HepG2 (cell line): Measurements from ENCODE around the gene GAD1. TPM values are rescaled to one million over a fixed set of nuclear protein-coding genes. Genes with fewer than 3 reads are reported as not detected.

Experiments
- ATAC-seq: fragments of 200-7000 bp; cut with Tn5 transposase; 3 replicates; pipeline ENCODE4 v1.9.1; 2020; ENCODE audit warnings: mild to moderate bottlenecking, moderate library complexity
- BruUV-seq: library from RNA; stranded (reverse); fragments of 400-500 nt; replicated peaks from 2 replicates; lab custom pipeline; 2021; lab: Mats Ljungman, UMichigan
- CTCF ChIA-PET: fragments of 300-600 bp; formaldehyde crosslinking; extraction: SDS; loops from one replicate; lab custom pipeline; 2021; ENCODE audit warnings: low total read pairs, inconsistent platforms, low intra/inter-chr PET ratio; lab: Yijun Ruan, JAX
- POLR2A ChIA-PET: fragments of 350-600 bp; sonication (Branson Sonifier 250); formaldehyde crosslinking; loops from one replicate; lab custom pipeline; 2020; ENCODE audit warnings: antibody characterized with exemption, inconsistent platforms; lab: Yijun Ruan, JAX
- DNase-seq: peaks from one replicate; pipeline ENCODE4 v3.0.0-alpha.2; 2015; ENCODE audit warnings: low spot score
- FAIRE-seq: peaks from 3 replicates; lab custom pipeline; 2011; peaks lifted over from hg19 to GRCh38; lab: Jason Lieb, UNC
- H2AFZ ChIP-seq: one replicate; pipeline ENCODE4 v1.6.1; 2011; ENCODE audit warnings: low read length, inconsistent platforms
- H3K27ac ChIP-seq: fragments of 300-600 bp; 3 replicates; pipeline ENCODE4 v1.8.0; 2011; ENCODE audit warnings: mixed run types, mild to moderate bottlenecking, mixed read lengths, low read length, inconsistent platforms; ENCODE audit not compliant: insufficient read depth; ENCODE audit errors: extremely low read length
- H3K27me3 ChIP-seq, 2 experiments: fragments of 200-600 bp in 1 of 2; 2 replicates in 1 of 2; 3 replicates in 1 of 2; pipeline versions ENCODE4 v1.6.0 to v1.8.0; 2011; ENCODE audit warnings: low read length in 2 of 2, mild to moderate bottlenecking in 2 of 2, moderate library complexity in 2 of 2, inconsistent platforms in 1 of 2; ENCODE audit not compliant: insufficient read depth in 2 of 2, control insufficient read depth in 1 of 2
- H3K36me3 ChIP-seq, 2 experiments: fragments of 200-600 bp in 1 of 2; replicated peaks in 1 of 2; 2 replicates in 1 of 2; 3 replicates in 1 of 2; pipeline versions ENCODE4 v1.5.1 to v1.8.0; 2011; ENCODE audit warnings: low read length in 2 of 2, inconsistent platforms in 1 of 2; ENCODE audit not compliant: insufficient read depth in 2 of 2, control insufficient read depth in 1 of 2
- H3K4me1 ChIP-seq: 2 replicates; pipeline ENCODE4 v1.5.1; 2012; ENCODE audit warnings: low read length, inconsistent platforms; ENCODE audit not compliant: insufficient read depth
- H3K4me2 ChIP-seq: 2 replicates; pipeline ENCODE4 v1.6.0; 2011; ENCODE audit warnings: low read depth, low read length, inconsistent platforms
- H3K4me3 ChIP-seq, 3 experiments: fragments of 200-600 bp in 1 of 3; sonication (generic), shearing (Covaris generic) in 1 of 3; replicated peaks in 1 of 3; 2 replicates each; pipeline ENCODE4 v1.5.1; 2011 to 2016; ENCODE audit warnings: low read length in 3 of 3, inconsistent platforms in 2 of 3, low read depth in 2 of 3, mild to moderate bottlenecking in 2 of 3, control low read depth in 1 of 3, mixed read lengths in 1 of 3; ENCODE audit not compliant: insufficient read depth in 1 of 3
- H3K79me2 ChIP-seq: one replicate; pipeline ENCODE4 v1.6.1; 2011; ENCODE audit warnings: low read length, inconsistent platforms; ENCODE audit not compliant: insufficient read depth
- H3K9ac ChIP-seq: 2 replicates; pipeline ENCODE4 v1.6.0; 2011; ENCODE audit warnings: mild to moderate bottlenecking, low read depth, low read length, inconsistent platforms; ENCODE audit not compliant: insufficient read depth
- H3K9me3 ChIP-seq: 2 replicates; pipeline ENCODE4 v1.5.1; 2012; ENCODE audit warnings: mild to moderate bottlenecking, low read length
- H4K20me1 ChIP-seq: 2 replicates; pipeline ENCODE4 v1.6.0; 2011; ENCODE audit warnings: inconsistent platforms, mild to moderate bottlenecking, low read length, moderate library complexity; ENCODE audit not compliant: insufficient read depth
- BORCS8-MEF2B ChIP-seq: sonication (generic); formaldehyde crosslinking; IDR thresholded peaks from 2 replicates; pipeline ENCODE4 v1.8.0; 2022; ENCODE audit warnings: mild to moderate bottlenecking, missing genetic modification reagents
- CCDC6 ChIP-seq: sonication (generic); formaldehyde crosslinking; IDR thresholded peaks from 2 replicates; pipeline ENCODE4 v1.8.1; 2022; ENCODE audit warnings: mild to moderate bottlenecking, missing genetic modification reagents, moderate library complexity
- CSRNP1 ChIP-seq: sonication (generic); formaldehyde crosslinking; IDR thresholded peaks from 2 replicates; pipeline ENCODE4 v1.8.1; 2023; ENCODE audit warnings: mild to moderate bottlenecking, missing genetic modification reagents
- GZF1 ChIP-seq: sonication (generic); formaldehyde crosslinking; IDR thresholded peaks from 2 replicates; pipeline ENCODE4 v1.5.1; 2020; ENCODE audit warnings: mild to moderate bottlenecking, missing genetic modification reagents
- NONO ChIP-seq, 2 experiments: fragments of 450-650 bp in 1 of 2; sonication (generic) in 1 of 2; formaldehyde crosslinking in 1 of 2; IDR thresholded peaks in 1 of 2; conservative IDR thresholded peaks in 1 of 2; 2 replicates each; pipeline versions ENCODE4 v1.6.1 to v1.8.0; 2017 to 2022; ENCODE audit warnings: mild to moderate bottlenecking in 1 of 2, missing genetic modification reagents in 1 of 2, moderate library complexity in 1 of 2
- RAD21 ChIP-seq: fragments of 450-650 bp; formaldehyde crosslinking; IDR thresholded peaks from 2 replicates; pipeline ENCODE4 v1.5.0; 2020; ENCODE audit warnings: mild to moderate bottlenecking
- RBM39 ChIP-seq: fragments of 200-400 bp; formaldehyde crosslinking; IDR thresholded peaks from one replicate; pipeline ENCODE4 v1.6.1; 2018; ENCODE audit warnings: antibody characterized with exemption, mild to moderate bottlenecking, low read depth, low read length; ENCODE audit not compliant: poor library complexity, severe bottlenecking
- SMAD9 ChIP-seq: sonication (generic); formaldehyde crosslinking; IDR thresholded peaks from 2 replicates; pipeline ENCODE4 v1.5.1; 2020; ENCODE audit warnings: mild to moderate bottlenecking, missing genetic modification reagents
- TEAD3 ChIP-seq: optimal IDR thresholded peaks from 2 replicates; pipeline ENCODE3; 2016; ENCODE audit warnings: borderline replicate concordance
- ZNF260 ChIP-seq: sonication (generic); formaldehyde crosslinking; IDR thresholded peaks from 2 replicates; pipeline ENCODE4 v1.4.0; 2020; ENCODE audit warnings: missing genetic modification reagents, low read depth, mild to moderate bottlenecking, borderline replicate concordance
- ZNF607 ChIP-seq: sonication (generic); formaldehyde crosslinking; IDR thresholded peaks from 2 replicates; pipeline ENCODE4 v1.5.1; 2020; ENCODE audit warnings: missing genetic modification reagents, mild to moderate bottlenecking, borderline replicate concordance
- ZZZ3 ChIP-seq: sonication (generic); formaldehyde crosslinking; IDR thresholded peaks from 2 replicates; pipeline ENCODE4 v1.4.0; 2020; ENCODE audit warnings: missing genetic modification reagents, mild to moderate bottlenecking, borderline replicate concordance
- WGBS: methylation state at CpG from one replicate; pipeline ENCODE4 v1.1.6; 2017; ENCODE audit warnings: low lambda C conversion rate; 5-methylcytosine and 5-hydroxymethylcytosine counted together
- in situ Hi-C: cut with HindIII; loops from 2 replicates; pipeline ENCODE4 v1.10.0; 2017; ENCODE audit warnings: low pct_unique_long_range_greater_than_20kb; ENCODE audit not compliant: extremely low pct_ligation_motif_present
- intact Hi-C: fragments of 100-400 bp; cut with micrococcal nuclease; formaldehyde crosslinking; loops from one replicate; pipeline ENCODE4 v1.10.0; 2022; ENCODE audit not compliant: unreplicated experiment
- polyA plus RNA-seq, 8 experiments: library from polyadenylated mRNA; depleted of rRNA in 3 of 8; stranded (reverse) in 7 of 8; unstranded in 1 of 8; fragments of >200 nt; fragmentation: Illumina TruSeq in 4 of 8; extraction: Trizol in 4 of 8; gene quantifications; 2 replicates each; pipeline versions ENCODE4 v1.2.1 to v1.2.3, GENCODE V29; 2011 to 2016; ENCODE audit warnings: low read depth in 4 of 8, missing spikeins in 1 of 8, mixed read lengths in 1 of 8; ENCODE audit not compliant: insufficient read depth in 1 of 8
- total RNA-seq, 5 experiments: library from RNA; depleted of rRNA; stranded (reverse); fragments of >200 nt; fragmentation: Illumina TruSeq; extraction: Trizol; gene quantifications; 2 replicates each; pipeline ENCODE4 v1.2.3, GENCODE V29; 2016; ENCODE audit warnings: low read depth in 1 of 5
- TF ChIP-seq, protein P1 (sequence below): sonication (generic); formaldehyde crosslinking; IDR thresholded peaks from 2 replicates; pipeline ENCODE4 v1.5.1; 2020; ENCODE audit warnings: mild to moderate bottlenecking, moderate library complexity, missing genetic modification reagents
- TF ChIP-seq, protein P2 (sequence below): IDR thresholded peaks from 2 replicates; pipeline ENCODE4 v1.6.1; 2018; ENCODE audit warnings: missing genetic modification reagents

The GAD1 gene
- total and polyA plus RNA-seq, 2 of the 13 experiments (the other 11 are each of a cell fraction or from before 2014, with no cell fraction given), result 0.09 to 0.13 TPM

GRCh38 chr2:170815746-170816503, 762 bp upstream of the GAD1 start:
- intact Hi-C loops (loop anchor here (1.0 to 2.0 kb wide), 2 partner anchors 446 to 455 kb away; no protein-coding TSS in a partner anchor), in situ Hi-C loops (loop anchor here (5.0 to 10.0 kb wide), 2 partner anchors 444 to 581 kb away; no protein-coding TSS in a partner anchor)
- H3K9ac ChIP-seq, result no peak overlapping the region
- peak overlapping the region; percentile 32 to 74 (median 45); a peak in 5 of 6 replicates for H3K4me3 ChIP-seq
- DNase-seq (peak; percentile 68), FAIRE-seq (peak; percentile 52), ATAC-seq (peak; percentile 82)
- peaks cover 23 to 72% of the 10 kb centered on the region in 2 experiments for H3K27me3 ChIP-seq
- H3K36me3 ChIP-seq, result no peaks in the 10 kb centered on the region
- BruUV-seq, result no TSS peak
- no peak overlapping the region for H2AFZ ChIP-seq
- H4K20me1 ChIP-seq, result peaks cover 7% of the 10 kb centered on the region; the same call in 1 of the 2 replicates
- WGBS, result 5% methylated on average over 50 of the region's 52 CpGs
- H3K27ac ChIP-seq, result no peak overlapping the region
- H3K9me3 ChIP-seq, result no peaks in the 10 kb centered on the region
- CTCF ChIA-PET, result interaction anchor here (0.6 to 5.6 kb wide), 9 partner anchors 72 to 492 kb away, joined by 3 to 61 read pairs (median 6); no protein-coding TSS in a partner anchor
- peaks cover 27% of the 10 kb centered on the region for H3K4me1 ChIP-seq
- no peaks in the 10 kb centered on the region for H3K79me2 ChIP-seq
- POLR2A ChIA-PET, result interaction anchor here (0.7 kb wide), 1 partner anchor 1364 kb away, joined by 3 read pairs; no protein-coding TSS in a partner anchor
- H3K4me2 ChIP-seq, result peak overlapping the region; percentile 81
- TF ChIP-seq SMAD9 (CRISPR knock-in tag) (0 out of 2 replicates have a peak, but pooled peaks have one; percentile 27), CSRNP1 (CRISPR knock-in tag) (0 out of 2 replicates have a peak, but pooled peaks have one; percentile 58), BORCS8-MEF2B (CRISPR knock-in tag) (0 out of 2 replicates have a peak, but pooled peaks have one; percentile 28), ZNF607 (0 out of 2 replicates have a peak, but pooled peaks have one; percentile 35), TEAD3 (CRISPR knock-in tag) (peak; percentile 33), ZZZ3 (CRISPR knock-in tag) (0 out of 2 replicates have a peak, but pooled peaks have one; percentile 46), GZF1 (CRISPR knock-in tag) (0 out of 2 replicates have a peak, but pooled peaks have one; percentile 64), RBM39 (peak; percentile 86), CCDC6 (CRISPR knock-in tag) (no peak), NONO (IDR thresholded peaks at IDR 0.05) (no peak), NONO (CRISPR knock-in tag; conservative IDR thresholded peaks at IDR 0.05) (0 out of 2 replicates have a peak, but pooled peaks have one; percentile 23), RAD21 (peak; percentile 98), ZNF260 (CRISPR knock-in tag) (no peak)
- TF ChIP-seq, protein P1, sequence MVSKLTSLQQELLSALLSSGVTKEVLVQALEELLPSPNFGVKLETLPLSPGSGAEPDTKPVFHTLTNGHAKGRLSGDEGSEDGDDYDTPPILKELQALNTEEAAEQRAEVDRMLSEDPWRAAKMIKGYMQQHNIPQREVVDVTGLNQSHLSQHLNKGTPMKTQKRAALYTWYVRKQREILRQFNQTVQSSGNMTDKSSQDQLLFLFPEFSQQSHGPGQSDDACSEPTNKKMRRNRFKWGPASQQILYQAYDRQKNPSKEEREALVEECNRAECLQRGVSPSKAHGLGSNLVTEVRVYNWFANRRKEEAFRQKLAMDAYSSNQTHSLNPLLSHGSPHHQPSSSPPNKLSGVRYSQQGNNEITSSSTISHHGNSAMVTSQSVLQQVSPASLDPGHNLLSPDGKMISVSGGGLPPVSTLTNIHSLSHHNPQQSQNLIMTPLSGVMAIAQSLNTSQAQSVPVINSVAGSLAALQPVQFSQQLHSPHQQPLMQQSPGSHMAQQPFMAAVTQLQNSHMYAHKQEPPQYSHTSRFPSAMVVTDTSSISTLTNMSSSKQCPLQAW (CRISPR knock-in tag), result 0 out of 2 replicates have a peak, but pooled peaks have one; percentile 35
- TF ChIP-seq, protein P2, sequence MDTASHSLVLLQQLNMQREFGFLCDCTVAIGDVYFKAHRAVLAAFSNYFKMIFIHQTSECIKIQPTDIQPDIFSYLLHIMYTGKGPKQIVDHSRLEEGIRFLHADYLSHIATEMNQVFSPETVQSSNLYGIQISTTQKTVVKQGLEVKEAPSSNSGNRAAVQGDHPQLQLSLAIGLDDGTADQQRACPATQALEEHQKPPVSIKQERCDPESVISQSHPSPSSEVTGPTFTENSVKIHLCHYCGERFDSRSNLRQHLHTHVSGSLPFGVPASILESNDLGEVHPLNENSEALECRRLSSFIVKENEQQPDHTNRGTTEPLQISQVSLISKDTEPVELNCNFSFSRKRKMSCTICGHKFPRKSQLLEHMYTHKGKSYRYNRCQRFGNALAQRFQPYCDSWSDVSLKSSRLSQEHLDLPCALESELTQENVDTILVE (CRISPR knock-in tag), result no peak
